Measurements from ENCODE around the gene KCNQ1OT1.
"Not testable (repeated sequence)": the region's sequence is repeated elsewhere in the genome, so short reads cannot be mapped to it uniquely, and the experiment has no call there.

The KCNQ1OT1 gene

GRCh38 chr11:2651054-2651617 lies 48.7 kb downstream of the KCNQ1OT1 start:
- DNase-seq = no peak

- DNase-seq = no peak
Measured at GRCh38 chr11:2650343-2650867, 49.4 kb downstream of the KCNQ1OT1 start.

- no peak for DNase-seq
Measured at GRCh38 chr11:2649848-2650247, 49.9 kb downstream of the KCNQ1OT1 start.

GRCh38 chr11:2649400-2649799 lies 50.4 kb downstream of the KCNQ1OT1 start:
- DNase-seq = no peak

- no peak for DNase-seq
Measured at GRCh38 chr11:2647953-2648352, 51.8 kb downstream of the KCNQ1OT1 start.

- no peak for DNase-seq
Measured at GRCh38 chr11:2647167-2647566, 52.6 kb downstream of the KCNQ1OT1 start.

GRCh38 chr11:2645779-2646118 lies 54.0 kb downstream of the KCNQ1OT1 start:
- no peak for DNase-seq

- DNase-seq = no peak
Measured at GRCh38 chr11:2644844-2645778, 54.7 kb downstream of the KCNQ1OT1 start.

DNA sequence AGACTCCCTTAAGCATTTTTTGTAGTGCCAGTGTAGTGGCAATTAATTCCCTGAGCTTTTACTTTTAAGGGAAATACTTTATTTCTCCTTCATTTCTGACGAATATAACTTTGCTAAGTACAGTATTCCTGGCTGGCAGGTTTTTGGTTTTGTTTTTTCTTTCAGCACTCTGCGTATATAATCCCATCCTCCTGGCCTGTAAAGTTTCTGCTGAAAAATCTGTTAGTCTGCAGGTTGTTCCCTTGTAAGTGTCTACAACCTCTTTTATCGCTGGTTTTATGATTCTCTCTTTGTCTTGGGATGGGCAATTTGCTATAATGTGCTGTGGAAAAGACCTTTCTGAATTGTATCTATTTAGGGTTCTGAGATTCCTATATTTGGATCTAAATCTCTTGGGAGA lies 56.0 kb downstream of the KCNQ1OT1 start:
- DNase-seq = no peak

DNA sequence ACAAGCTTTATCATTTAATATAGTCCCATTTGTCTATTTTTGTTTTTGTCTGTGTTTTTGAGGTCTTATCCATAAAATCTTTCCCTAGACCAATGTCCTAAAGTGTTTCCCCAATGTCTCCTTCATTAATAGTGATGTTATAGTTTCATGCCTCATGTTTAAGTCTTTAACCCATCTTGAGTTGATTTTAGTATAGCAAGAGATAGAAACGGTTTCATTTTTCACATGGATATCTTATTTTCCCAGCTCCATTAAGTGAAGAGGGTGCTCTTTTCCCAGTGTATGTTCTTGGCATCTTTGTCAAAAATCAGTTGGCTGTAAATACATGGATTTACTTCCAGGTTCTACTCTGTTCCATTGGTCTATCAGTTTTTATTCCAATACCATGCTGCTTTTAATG lies 58.2 kb downstream of the KCNQ1OT1 start:
- no peak for DNase-seq

- not testable (repeated sequence) for DNase-seq
Measured at GRCh38 chr11:2639763-2640162, 60.0 kb downstream of the KCNQ1OT1 start.

DNA sequence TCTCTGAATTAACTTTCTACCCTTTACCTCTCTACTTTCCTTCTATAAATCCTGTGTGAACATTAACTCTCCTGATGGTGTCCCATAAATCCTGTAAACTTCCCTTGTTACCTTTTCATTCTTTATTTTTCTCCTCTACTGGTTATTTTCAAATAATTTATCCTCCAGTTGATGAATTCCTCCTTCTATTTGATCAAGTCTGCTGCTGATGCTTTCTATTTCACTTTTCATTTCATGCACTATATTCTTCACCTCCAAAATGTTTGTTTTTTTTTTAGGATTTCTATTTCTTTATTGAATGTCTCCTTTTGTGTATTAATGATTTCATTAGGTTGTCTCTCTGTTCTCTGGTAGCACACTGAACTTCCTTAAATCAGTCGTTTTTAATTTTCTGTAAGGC lies 68.6 kb downstream of the KCNQ1OT1 start:
- no peak for DNase-seq

DNA sequence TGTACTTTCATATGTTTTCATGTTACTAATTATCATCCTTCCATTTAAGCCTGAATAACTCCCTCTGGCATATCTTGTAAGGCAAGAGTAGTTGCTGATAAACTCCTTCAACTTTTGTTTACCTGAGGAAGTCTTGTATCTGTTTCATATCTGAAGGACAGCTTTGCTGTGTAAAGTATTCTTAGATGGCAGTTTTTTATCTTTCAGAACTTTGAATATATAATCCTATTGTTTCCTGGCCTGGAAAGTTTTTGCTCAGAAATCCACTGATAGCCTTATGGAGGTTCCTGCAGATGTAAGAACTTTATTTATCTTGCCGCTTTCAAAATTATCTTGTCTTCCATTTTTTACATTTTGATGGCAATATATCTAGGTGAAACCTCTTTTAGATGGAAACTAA lies 69.1 kb downstream of the KCNQ1OT1 start:
- DNase-seq = no peak

DNA sequence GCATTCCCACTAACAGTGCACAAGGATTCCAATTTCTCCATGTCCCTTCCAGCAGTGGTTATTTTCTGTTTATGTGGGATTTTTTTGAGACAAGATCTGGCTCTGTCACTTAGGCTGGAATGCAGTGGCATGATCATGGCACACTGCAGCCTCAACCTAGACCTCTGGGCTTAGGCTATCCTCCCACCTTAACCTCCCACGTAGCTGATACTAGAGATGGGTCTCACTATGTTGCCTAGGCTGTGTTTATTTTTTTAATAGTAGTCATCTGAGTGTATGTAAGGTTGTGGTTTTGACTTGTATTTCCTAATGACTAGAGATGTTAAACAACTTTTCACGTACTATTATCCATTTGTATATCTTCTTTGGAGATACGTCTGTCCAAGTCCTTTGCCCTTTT lies 74.6 kb downstream of the KCNQ1OT1 start:
- DNase-seq = no peak

DNA sequence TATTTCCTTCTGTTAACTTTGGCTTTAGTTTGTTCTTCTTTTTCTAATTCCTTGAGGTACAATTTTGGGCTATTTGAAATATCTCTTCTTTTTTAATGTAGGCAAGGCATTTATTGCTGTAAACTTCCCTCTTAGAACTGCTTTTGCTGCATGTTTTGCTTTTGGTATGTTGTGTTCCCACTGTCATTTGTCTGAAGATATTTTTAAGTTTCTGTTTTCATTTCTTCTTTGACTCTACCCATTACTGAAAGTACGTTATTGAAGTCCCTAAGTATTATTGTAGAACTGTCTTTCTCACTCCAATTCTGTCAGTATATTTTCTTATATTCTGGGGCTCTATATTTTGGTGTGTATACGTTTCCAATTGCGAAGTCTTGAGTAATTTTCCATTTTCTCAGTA lies 77.9 kb downstream of the KCNQ1OT1 start:
- DNase-seq = no peak

DNA sequence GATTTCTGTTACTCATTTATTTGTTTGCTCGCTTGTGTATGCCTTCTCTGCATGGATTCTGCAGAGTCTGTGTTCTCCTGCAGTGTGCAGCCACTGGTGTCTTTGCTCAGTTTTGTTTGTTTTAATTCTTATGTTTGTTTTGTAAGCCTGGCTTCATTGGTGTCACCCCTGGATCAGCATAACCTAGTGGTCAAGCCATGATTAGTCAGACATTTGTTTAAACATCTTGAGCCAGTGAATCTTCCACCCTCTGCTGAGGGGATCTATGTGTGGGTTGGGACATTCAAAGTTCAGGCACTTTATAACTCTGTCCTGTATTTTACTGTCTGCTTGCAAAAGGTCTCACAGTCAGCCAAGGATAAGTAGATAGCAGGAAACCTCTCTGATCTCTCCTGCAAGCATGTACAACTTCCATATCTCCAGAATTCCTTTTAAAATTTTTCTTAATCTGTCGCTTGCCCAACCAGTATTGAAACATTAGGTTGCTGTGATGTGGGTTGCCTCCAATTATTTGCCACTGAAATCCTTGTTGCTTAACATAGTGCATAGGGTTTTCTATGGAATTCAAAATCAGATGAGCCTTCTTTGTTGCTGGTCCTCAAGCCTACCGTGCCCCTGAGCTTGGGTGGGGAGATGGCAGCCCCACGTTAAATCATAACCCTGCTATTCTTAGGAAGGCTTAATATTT lies 86.8 kb downstream of the KCNQ1OT1 start:
- no peak for DNase-seq

GRCh38 chr11:2609345-2609744 lies 90.4 kb downstream of the KCNQ1OT1 start:
- no peak for DNase-seq

GRCh38 chr11:2599561-2600189 lies 100.1 kb downstream of the KCNQ1OT1 start:
- no peak for DNase-seq

DNA sequence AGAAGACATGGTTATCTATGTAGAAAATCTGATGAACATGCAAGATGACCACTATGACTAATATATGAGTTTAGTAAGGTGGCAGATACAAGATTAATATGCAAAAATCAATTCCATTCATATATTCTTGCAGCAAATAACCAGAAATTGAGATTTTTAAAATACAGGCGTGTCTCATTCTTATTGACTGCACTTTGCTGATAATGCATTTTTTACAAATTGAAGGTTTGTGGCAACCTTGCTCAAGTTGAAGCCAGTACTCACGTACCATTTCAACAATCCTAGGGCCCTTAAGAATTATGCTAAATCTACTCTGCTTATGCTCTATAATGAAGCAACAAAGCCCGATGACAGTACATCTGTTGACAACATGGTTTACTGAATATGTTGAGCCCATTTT lies 104.6 kb downstream of the KCNQ1OT1 start:
- DNase-seq = no peak

- DNase-seq = no peak
Measured at GRCh38 chr11:2594267-2594666, 105.5 kb downstream of the KCNQ1OT1 start.

DNA sequence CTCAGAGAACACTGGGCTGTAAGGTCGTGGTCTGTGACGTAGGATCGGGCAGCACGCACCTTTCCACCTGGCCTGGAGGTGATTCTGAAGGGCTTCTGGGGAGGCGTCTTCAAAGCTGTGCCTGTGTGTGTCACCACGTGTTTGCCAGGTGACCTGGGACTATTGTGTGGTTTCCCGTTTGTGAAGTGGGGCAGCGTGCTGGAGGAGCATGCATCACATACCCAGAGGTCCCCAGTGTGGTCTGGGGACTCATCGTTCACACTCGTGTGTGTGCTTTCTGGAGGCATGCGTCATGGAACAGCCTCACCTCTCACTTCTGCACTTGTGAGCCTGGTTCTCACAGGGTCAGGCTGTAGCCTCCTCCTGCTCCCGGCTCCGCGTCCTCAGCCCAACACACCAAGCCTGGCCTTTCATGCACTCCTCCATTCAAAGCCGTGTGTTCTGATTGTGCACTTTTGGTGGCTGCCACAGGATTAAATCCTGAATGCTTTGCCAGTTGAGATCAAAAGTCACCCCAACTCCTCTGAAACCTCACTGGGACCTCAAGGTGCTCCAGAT lies 106.3 kb downstream of the KCNQ1OT1 start:
- no peak for DNase-seq

GRCh38 chr11:2592559-2593392 lies 107.0 kb downstream of the KCNQ1OT1 start:
- no peak for DNase-seq

Measured in NCI-H526 (cell line).